GM21717 (cell line): Measurements from ENCODE around the gene PRPSAP1.
"Not testable (repeated sequence)": the region's sequence is repeated elsewhere in the genome, so short reads cannot be mapped to it uniquely, and the experiment has no call there.

ENCODE experiments used
- ATAC-seq: cut with Tn5 transposase; IDR thresholded peaks from one replicate; pipeline ENCODE4 v1.9.1; 2021; ENCODE audit warnings: mild to moderate bottlenecking, moderate library complexity; ENCODE audit not compliant: unreplicated experiment

Gene PRPSAP1

GRCh38 chr17:76267581-76268001, 86.1 kb downstream of the PRPSAP1 start:
- ATAC-seq = not testable (repeated sequence)

GRCh38 chr17:76267051-76267576, 86.6 kb downstream of the PRPSAP1 start:
- no peak for ATAC-seq

GRCh38 chr17:76266244-76266938, 87.3 kb downstream of the PRPSAP1 start:
- no peak for ATAC-seq

GRCh38 chr17:76265624-76266243, 88.0 kb downstream of the PRPSAP1 start:
- ATAC-seq = no peak

- peak; percentile 66 for ATAC-seq
Observed at GRCh38 chr17:76264755-76265623, 88.7 kb downstream of the PRPSAP1 start, which contains the start of gene UBALD2. TSS of gene UBALD2 (plus strand) at chr17:76265348. CDS start at chr17:76265506, 158 bp downstream.

GRCh38 chr17:76264425-76264754, 89.3 kb downstream of the PRPSAP1 start:
- peak; percentile 0 for ATAC-seq

- no peak for ATAC-seq
Observed at GRCh38 chr17:76263896-76264295, 89.8 kb downstream of the PRPSAP1 start.

GRCh38 chr17:76262732-76263344, 90.9 kb downstream of the PRPSAP1 start:
- peak; percentile 22 for ATAC-seq

GRCh38 chr17:76261421-76262215, 92.1 kb downstream of the PRPSAP1 start:
- no peak for ATAC-seq

- no peak for ATAC-seq
Observed at GRCh38 chr17:76260669-76261068, 93.0 kb downstream of the PRPSAP1 start.

- ATAC-seq = no peak
Observed at GRCh38 chr17:76260220-76260619, 93.5 kb downstream of the PRPSAP1 start.
